ENCODE results near the gene ATP9B. TPM values are rescaled to one million over a fixed set of nuclear protein-coding genes. Genes with fewer than 3 reads are reported as not detected.

The ATP9B gene
- total RNA-seq, 1 experiment from 2014 or later: 20.9 TPM

GRCh38 chr18:79259218-79259617 is 190.0 kb downstream of the ATP9B start:
- no peak overlapping the region for H2AK5ac ChIP-seq (ENCODE audit: insufficient read length, low read length)
- no peak for DNase-seq
- no peaks in the 10 kb centered on the region for H3K4me1 ChIP-seq (ENCODE audit: insufficient read depth, low read length)
- no peak overlapping the region for H3K9ac ChIP-seq (ENCODE audit: extremely low read depth, insufficient read length, low read length)
- H2BK12ac ChIP-seq (ENCODE audit: insufficient read length, low read depth, low read length): no peak overlapping the region
- H4K91ac ChIP-seq (ENCODE audit: insufficient read length, low read depth, low read length): no peak overlapping the region
- no peak overlapping the region for H4K5ac ChIP-seq (ENCODE audit: insufficient read length, low read depth, low read length)
- H3K36me3 Mint-ChIP-seq (ENCODE audit: insufficient read depth in 1 of 3, low read depth in 3 of 3): peaks cover 2 to 11% (median 4%) of the 10 kb centered on the region in 3 experiments; a peak in 4 of 7 replicates
- no peak overlapping the region for H3K4me2 ChIP-seq (ENCODE audit: insufficient read depth, insufficient read length, low read length)
- no peak overlapping the region for H3T11ph ChIP-seq (ENCODE audit: low read length)
- H3K56ac ChIP-seq (ENCODE audit: insufficient read length, low read depth, low read length): no peak overlapping the region
- no peak overlapping the region for H2AFZ ChIP-seq (ENCODE audit: low read length)
- no peak overlapping the region for H3K23ac ChIP-seq (ENCODE audit: insufficient read length, low read depth, low read length)
- no peak overlapping the region for H2BK120ac ChIP-seq (ENCODE audit: low read depth, low read length, poor library complexity, severe bottlenecking)
- no peak for TF ChIP-seq CTCF (conservative IDR thresholded peaks at IDR 0.05)
- H3K27ac Mint-ChIP-seq: peak overlapping the region in 1 of 3 experiments; percentile 59; a peak in 1 of 7 replicates
- H3K27me3 ChIP-seq (ENCODE audit: insufficient read depth, low read length): no peaks in the 10 kb centered on the region
- H3K27me3 Mint-ChIP-seq (ENCODE audit: low read depth): no peaks in the 10 kb centered on the region
- no peak overlapping the region for H3K27ac ChIP-seq (ENCODE audit: insufficient read length, low read depth, low read length)
- H3K4me1 Mint-ChIP-seq: peaks cover 9 to 11% of the 10 kb centered on the region in 2 experiments; a peak in 3 of 4 replicates
- H4K8ac ChIP-seq (replicated peaks; ENCODE audit: insufficient read length, low read depth, low read length): no peak overlapping the region
- no peaks in the 10 kb centered on the region for H4K20me1 ChIP-seq (ENCODE audit: control insufficient read depth, insufficient read depth, insufficient read length)
- no peaks in the 10 kb centered on the region for H3K9me3 Mint-ChIP-seq
- H3K79me1 ChIP-seq (ENCODE audit: insufficient read depth, low read depth, low read length, poor library complexity, severe bottlenecking): no peaks in the 10 kb centered on the region
- H2BK20ac ChIP-seq (ENCODE audit: low read depth, low read length, poor library complexity, severe bottlenecking): no peak overlapping the region
- no peak overlapping the region for H2BK5ac ChIP-seq (ENCODE audit: insufficient read length, low read length)
- H3K4me3 Mint-ChIP-seq: no peak overlapping the region
- no peak overlapping the region for H3K14ac ChIP-seq (ENCODE audit: insufficient read depth, low read length)
- no peak overlapping the region for H3K18ac ChIP-seq (ENCODE audit: insufficient read length, low read depth, low read length)
- H3K9me3 ChIP-seq (ENCODE audit: control insufficient read depth, low read depth, low read length): no peaks in the 10 kb centered on the region
- H3K4ac ChIP-seq (ENCODE audit: low read depth, low read length): no peak overlapping the region
- no CpG with 5 or more reads among the region's 2 CpGs for WGBS (ENCODE audit: extremely low coverage, insufficient read length, low lambda C conversion rate)
- no peaks in the 10 kb centered on the region for H3K23me2 ChIP-seq (ENCODE audit: insufficient read length, low read depth, low read length, poor library complexity, severe bottlenecking)
- no peak overlapping the region for H2BK15ac ChIP-seq (ENCODE audit: low read depth, low read length)
- no peaks in the 10 kb centered on the region for H3K79me2 ChIP-seq (ENCODE audit: insufficient read depth, low read length)
